ENCODE measurements around the gene KCNJ9. TPM values are rescaled to one million over a fixed set of nuclear protein-coding genes. Genes with fewer than 3 reads are reported as not detected.
"Not testable (repeated sequence)": the region's sequence is repeated elsewhere in the genome, so short reads cannot be mapped to it uniquely, and the experiment has no call there.

KCNJ9 gene
- polyA plus RNA-seq, 4 donors, result 0.04 to 0.13 (median 0.10) TPM; not detected in 1

- no peak for DNase-seq (ENCODE audit: low read depth in 4 of 4, low spot score in 3 of 4)
These were observed 39.5 kb downstream of the KCNJ9 start for GRCh38 chr1:160120797-160121196.

- DNase-seq (ENCODE audit: low read depth in 4 of 4, low spot score in 3 of 4), result no peak
These were observed 40.0 kb downstream of the KCNJ9 start for GRCh38 chr1:160121388-160121787.

GRCh38 chr1:160122978-160123495 is 41.7 kb downstream of the KCNJ9 start:
- DNase-seq (ENCODE audit: low read depth in 4 of 4, low spot score in 3 of 4), result no peak

DNA sequence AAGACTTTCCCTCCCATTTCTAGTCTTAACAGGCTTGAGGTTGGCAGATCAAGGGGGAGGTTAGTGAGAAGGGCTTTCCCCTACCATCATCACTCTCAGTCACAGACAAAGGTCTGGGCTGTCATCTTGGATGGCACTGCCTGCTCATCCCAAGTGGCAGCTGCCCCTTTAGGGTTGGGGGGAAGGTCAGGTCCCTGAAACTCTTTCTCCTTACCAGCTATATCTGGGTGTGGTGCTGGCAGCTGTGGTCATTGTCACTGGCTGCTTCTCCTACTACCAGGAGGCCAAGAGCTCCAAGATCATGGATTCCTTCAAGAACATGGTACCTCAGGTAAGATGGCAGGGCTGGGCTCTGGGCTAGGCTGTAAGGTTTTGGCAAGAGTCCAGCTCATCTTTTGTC is 42.4 kb downstream of the KCNJ9 start:
- no peak for DNase-seq (ENCODE audit: low read depth in 4 of 4, low spot score in 3 of 4)

GRCh38 chr1:160124705-160125478 is 43.6 kb downstream of the KCNJ9 start:
- DNase-seq (ENCODE audit: low read depth in 4 of 4, low spot score in 3 of 4), result no peak

GRCh38 chr1:160125746-160126145 is 44.4 kb downstream of the KCNJ9 start:
- no peak for DNase-seq (ENCODE audit: low read depth in 4 of 4, low spot score in 3 of 4)

GRCh38 chr1:160126342-160126741 is 45.0 kb downstream of the KCNJ9 start:
- not testable (repeated sequence) for DNase-seq (ENCODE audit: low read depth in 4 of 4, low spot score in 3 of 4)

GRCh38 chr1:160127381-160127780 is 46.0 kb downstream of the KCNJ9 start:
- DNase-seq (ENCODE audit: low read depth in 4 of 4, low spot score in 3 of 4), result no peak

DNA sequence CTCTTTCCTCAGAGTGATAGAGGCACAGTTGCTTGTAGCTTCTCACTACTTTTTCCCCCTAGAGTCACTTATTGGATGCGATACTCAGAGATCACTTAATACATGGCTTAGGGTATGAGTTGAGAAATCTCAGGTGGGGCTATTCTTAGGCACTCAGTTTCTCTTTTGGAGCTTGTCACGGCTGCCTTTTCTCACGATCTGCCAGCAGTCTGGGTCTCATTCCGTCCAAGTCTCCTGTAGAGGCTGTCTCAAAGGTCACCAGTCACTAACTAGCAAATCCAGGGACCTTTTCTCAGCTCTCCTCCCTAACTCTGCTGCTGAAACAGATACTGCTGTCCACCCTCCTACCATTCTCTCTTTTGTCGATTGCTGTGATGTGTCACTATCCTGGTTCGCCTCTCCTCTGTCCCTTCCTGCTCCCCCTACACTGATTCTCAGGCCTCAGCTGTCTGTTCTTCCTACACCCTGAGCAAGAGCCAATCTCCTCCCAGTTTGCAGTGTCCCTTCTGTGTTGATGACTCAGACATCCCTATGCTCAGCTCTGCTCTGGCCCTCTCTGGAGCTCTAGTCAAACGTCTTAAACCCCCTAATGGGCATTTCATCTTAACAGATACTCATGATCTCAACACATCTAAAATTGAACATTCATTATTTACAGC is 46.7 kb downstream of the KCNJ9 start:
- DNase-seq (ENCODE audit: low read depth in 4 of 4, low spot score in 3 of 4), result no peak

- DNase-seq (ENCODE audit: low read depth in 4 of 4, low spot score in 3 of 4), result no peak
These were observed 47.3 kb downstream of the KCNJ9 start for GRCh38 chr1:160128636-160129035.

- DNase-seq (ENCODE audit: low read depth in 4 of 4, low spot score in 3 of 4), result no peak
These were observed 47.7 kb downstream of the KCNJ9 start for GRCh38 chr1:160129046-160129445.

- DNase-seq (ENCODE audit: low read depth in 4 of 4, low spot score in 3 of 4), result no peak
These were observed 48.2 kb downstream of the KCNJ9 start for GRCh38 chr1:160129558-160129957.

GRCh38 chr1:160129966-160130365 is 48.6 kb downstream of the KCNJ9 start:
- DNase-seq (ENCODE audit: low read depth in 4 of 4, low spot score in 3 of 4), result no peak

- DNase-seq (ENCODE audit: low read depth in 4 of 4, low spot score in 3 of 4), result no peak
These were observed 49.1 kb downstream of the KCNJ9 start for GRCh38 chr1:160130486-160130885.

DNA sequence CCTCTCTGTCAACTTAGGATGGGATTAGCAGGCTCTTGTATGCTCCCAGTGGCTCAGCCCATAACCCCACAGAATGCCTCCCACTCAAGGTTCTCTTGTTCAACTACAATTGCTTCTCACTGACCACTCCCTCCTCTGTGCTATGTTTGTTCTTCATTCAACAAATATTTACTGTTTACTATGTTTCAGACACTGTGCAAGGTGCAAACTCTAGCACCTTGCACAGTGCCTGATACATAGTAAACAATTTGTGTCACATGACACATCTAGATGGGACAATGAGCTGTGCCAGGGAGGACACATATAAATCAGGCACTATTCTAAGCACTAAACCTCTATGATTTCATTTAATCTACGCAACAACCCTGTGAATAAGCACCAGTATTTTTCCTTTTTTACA is 49.6 kb downstream of the KCNJ9 start:
- DNase-seq (ENCODE audit: low read depth in 4 of 4, low spot score in 3 of 4), result no peak

GRCh38 chr1:160131803-160132565 is 50.6 kb downstream of the KCNJ9 start:
- no peak for DNase-seq (ENCODE audit: low read depth in 4 of 4, low spot score in 3 of 4)

DNA sequence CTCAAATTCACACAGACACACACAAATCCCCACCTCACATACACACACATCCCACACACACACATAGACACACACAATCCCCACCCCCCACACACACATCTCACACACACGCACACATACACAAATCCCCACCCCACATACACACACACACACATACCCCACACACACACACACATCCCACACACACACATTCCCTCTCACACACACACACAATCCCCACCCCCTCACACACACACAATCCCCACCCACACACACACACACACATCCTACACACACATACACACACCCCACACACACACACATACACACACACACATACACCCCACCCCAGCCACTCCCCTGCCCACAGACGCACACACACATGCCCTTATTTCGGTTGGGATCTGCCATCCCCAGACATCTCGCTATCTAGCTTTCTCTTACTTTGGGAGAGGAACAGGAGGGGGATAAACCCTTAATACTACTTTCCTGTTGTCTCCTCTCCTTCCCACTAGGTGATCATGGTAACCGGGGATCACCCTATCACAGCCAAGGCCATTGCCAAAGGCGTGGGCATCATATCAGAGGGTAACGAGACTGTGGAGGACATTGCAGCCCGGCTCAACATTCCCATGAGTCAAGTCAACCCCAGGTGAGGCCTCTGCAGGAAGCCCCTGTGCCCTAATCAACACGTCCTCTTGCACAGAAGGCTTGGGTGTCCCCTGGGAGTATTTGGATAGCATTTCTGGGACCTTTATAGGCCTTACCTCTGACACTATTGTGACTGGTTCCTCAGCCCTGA is 52.8 kb downstream of the KCNJ9 start:
- no peak for DNase-seq (ENCODE audit: low read depth in 4 of 4, low spot score in 3 of 4)

- DNase-seq (ENCODE audit: low read depth in 4 of 4, low spot score in 3 of 4), result no peak
These were observed 53.6 kb downstream of the KCNJ9 start for GRCh38 chr1:160134791-160135572.

- no peak for DNase-seq (ENCODE audit: low read depth in 4 of 4, low spot score in 3 of 4)
These were observed 55.0 kb downstream of the KCNJ9 start for GRCh38 chr1:160136121-160136925.

Measured in right renal pelvis (tissue), 4 donors.